ENCODE measurements around the gene ZIC1.

The ZIC1 gene

DNA sequence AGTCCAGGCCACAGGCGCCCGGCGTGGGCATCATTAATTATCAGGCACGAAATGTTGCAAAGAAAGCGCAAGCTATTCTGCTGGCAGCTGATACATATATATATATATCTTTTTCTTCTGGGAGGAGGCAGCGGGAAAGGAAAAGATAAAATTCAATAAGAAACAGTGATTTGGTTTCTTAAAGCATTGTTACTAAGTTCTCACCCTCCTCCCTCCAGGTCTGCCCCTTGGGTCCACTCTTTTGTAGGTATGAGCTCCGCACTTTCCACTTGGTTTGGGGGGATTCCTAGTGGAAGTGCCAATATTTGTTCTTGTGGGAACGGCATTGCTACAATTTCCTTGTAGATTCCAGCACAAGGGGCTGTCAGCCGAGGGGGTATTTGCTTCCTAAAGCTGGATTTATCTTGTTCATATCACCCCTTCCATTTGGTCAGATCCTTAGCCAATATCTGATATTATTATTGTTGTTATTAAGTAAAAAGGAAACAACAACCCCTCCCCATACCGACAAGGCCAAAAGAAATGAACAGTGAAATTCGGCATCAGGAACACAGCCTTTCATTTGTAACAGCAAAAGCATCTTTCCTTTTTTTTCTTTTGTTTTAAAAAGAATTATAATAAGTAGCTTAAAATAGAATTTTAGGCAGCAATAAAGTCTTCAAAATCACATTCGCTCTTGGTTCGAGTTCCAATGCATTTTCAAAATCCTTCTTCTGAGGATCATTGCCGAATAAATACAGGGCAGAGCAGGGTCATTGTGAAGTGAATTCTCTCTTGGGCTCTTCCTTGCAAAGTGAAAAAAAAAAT, 15.6 kb downstream of the ZIC1 start:
- no peak for DNase-seq (ENCODE audit: low read depth)
- TF ChIP-seq CTCF (IDR thresholded peaks at IDR 0.05; ENCODE audit: control insufficient read depth, insufficient read depth, low read depth, low read length, missing control alignments): no peak
- H3K4me3 ChIP-seq (ENCODE audit: control insufficient read depth, low read depth, low read length): no peak overlapping the region

GRCh38 chr3:147425388-147425850, 16.3 kb downstream of the ZIC1 start:
- no peak for TF ChIP-seq CTCF (IDR thresholded peaks at IDR 0.05; ENCODE audit: control insufficient read depth, insufficient read depth, low read depth, low read length, missing control alignments)
- no peak for DNase-seq (ENCODE audit: low read depth)
- no peak overlapping the region for H3K4me3 ChIP-seq (ENCODE audit: control insufficient read depth, low read depth, low read length)

- no peak overlapping the region for H3K4me3 ChIP-seq (ENCODE audit: control insufficient read depth, low read depth, low read length)
- no peak for DNase-seq (ENCODE audit: low read depth)
- TF ChIP-seq CTCF (IDR thresholded peaks at IDR 0.05; ENCODE audit: control insufficient read depth, insufficient read depth, low read depth, low read length, missing control alignments): no peak
Measured at GRCh38 chr3:147426931-147427330, 17.8 kb downstream of the ZIC1 start.

- TF ChIP-seq CTCF (IDR thresholded peaks at IDR 0.05; ENCODE audit: control insufficient read depth, insufficient read depth, low read depth, low read length, missing control alignments): no peak
- no peak for DNase-seq (ENCODE audit: low read depth)
- H3K4me3 ChIP-seq (ENCODE audit: control insufficient read depth, low read depth, low read length): no peak overlapping the region
Measured at GRCh38 chr3:147427746-147428145, 18.6 kb downstream of the ZIC1 start.

- DNase-seq (ENCODE audit: low read depth): no peak
- no peak overlapping the region for H3K4me3 ChIP-seq (ENCODE audit: control insufficient read depth, low read depth, low read length)
- no peak for TF ChIP-seq CTCF (IDR thresholded peaks at IDR 0.05; ENCODE audit: control insufficient read depth, insufficient read depth, low read depth, low read length, missing control alignments)
Measured at GRCh38 chr3:147428326-147428725, 19.2 kb downstream of the ZIC1 start.

DNA sequence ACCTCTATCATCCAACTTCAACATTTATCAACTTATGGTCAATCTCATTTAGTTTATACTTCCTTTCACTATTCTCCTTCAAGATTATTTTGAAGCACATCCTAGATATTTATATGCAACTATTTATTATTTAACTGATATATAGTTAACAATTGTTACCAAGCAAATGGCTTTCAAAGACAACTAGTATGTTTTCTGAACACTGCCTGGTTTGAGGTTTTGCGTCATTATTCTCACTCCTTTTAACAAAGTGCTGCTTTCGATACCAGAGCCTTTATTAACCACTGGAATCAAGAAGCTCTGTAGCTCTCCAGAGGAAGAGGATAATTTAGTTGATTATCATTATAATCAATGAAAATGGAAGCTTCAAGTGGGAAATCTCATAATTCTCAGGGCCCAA, 19.6 kb downstream of the ZIC1 start:
- TF ChIP-seq CTCF (IDR thresholded peaks at IDR 0.05; ENCODE audit: control insufficient read depth, insufficient read depth, low read depth, low read length, missing control alignments): no peak
- no peak overlapping the region for H3K4me3 ChIP-seq (ENCODE audit: control insufficient read depth, low read depth, low read length)
- no peak for DNase-seq (ENCODE audit: low read depth)

Data from AG09309 (cell line).